Measurements from ENCODE around the gene NOS1AP. TPM values are rescaled to one million over a fixed set of nuclear protein-coding genes. Genes with fewer than 3 reads are reported as not detected.

NOS1AP gene
- total and polyA plus RNA-seq, 2 experiments from 2014 or later = 5.8 to 6.6 TPM

GRCh38 chr1:162317621-162318020 lies 248.1 kb downstream of the NOS1AP start:
- H3K4me1 ChIP-seq (ENCODE audit: insufficient read depth) = no peaks in the 10 kb centered on the region; the same call in 1 of the 2 replicates
- H3K36me3 Mint-ChIP-seq (ENCODE audit: low read depth) = peaks cover 4% of the 10 kb centered on the region; the same call in 1 of the 3 replicates
- DNase-seq (ENCODE audit: low spot score) (no peak), ATAC-seq (no peak)
- no peaks in the 10 kb centered on the region for H3F3A ChIP-seq (replicated peaks; ENCODE audit: low read depth)
- no peak overlapping the region for H3K4me2 ChIP-seq
- H3K27ac Mint-ChIP-seq = no peak overlapping the region
- no peaks in the 10 kb centered on the region for H3K79me2 ChIP-seq (replicated peaks; ENCODE audit: insufficient read depth)
- no peaks in the 10 kb centered on the region for H4K20me1 ChIP-seq (replicated peaks; ENCODE audit: insufficient read depth)
- peaks cover 10% of the 10 kb centered on the region; the same call in 1 of the 3 replicates for H3K4me1 Mint-ChIP-seq
- no peaks in the 10 kb centered on the region for H3K9me2 ChIP-seq (ENCODE audit: insufficient read depth)
- no peak overlapping the region for H3K27ac ChIP-seq (ENCODE audit: low read depth)
- H3K4me3 ChIP-seq = no peak overlapping the region
- no peak overlapping the region for H2AFZ ChIP-seq
- no peaks in the 10 kb centered on the region for H3K27me3 ChIP-seq (ENCODE audit: insufficient read depth)
- no peaks in the 10 kb centered on the region for H3K27me3 Mint-ChIP-seq (ENCODE audit: insufficient read depth, low read depth, poor library complexity)
- no peaks in the 10 kb centered on the region for H3K36me3 ChIP-seq (ENCODE audit: insufficient read depth)
- TF ChIP-seq EZH2phosphoT487 (IDR thresholded peaks at IDR 0.05; ENCODE audit: unreplicated experiment) = no peak
- H3K9me3 Mint-ChIP-seq = no peaks in the 10 kb centered on the region; the same call in 2 of the 3 replicates
- H3K4me3 Mint-ChIP-seq = no peak overlapping the region

DNA sequence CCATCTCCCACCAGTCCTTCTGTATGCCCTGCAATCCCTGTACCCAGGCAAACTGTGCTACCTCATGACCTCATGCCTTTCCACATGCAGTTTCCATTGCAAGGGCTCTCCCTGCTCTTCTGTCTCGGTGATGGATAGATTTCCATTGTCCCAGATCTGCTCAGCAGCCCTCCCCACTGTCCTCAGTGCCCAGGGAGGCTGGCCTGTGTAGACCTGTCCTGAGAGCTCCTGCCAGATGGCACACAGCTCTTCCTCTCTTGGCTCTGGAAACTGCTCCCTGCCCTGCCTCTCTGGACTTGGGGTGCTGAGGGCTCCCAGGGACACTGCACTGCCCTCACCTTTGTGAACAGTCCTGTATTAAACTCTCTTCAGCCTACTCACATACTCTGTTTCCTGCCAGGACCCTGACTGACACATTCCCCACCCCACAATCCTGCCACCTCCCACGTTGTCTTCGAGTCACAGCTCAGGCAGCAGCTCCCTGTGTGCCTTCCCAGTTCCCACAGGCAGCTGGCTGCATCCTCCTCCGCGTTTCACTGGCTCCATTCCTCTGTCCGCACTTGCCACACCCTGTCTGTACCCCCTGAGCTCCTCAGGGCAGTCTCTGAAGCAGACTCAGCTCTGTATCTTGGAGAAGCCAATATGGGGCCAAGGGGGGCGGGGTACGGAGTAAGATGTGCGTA lies 250.1 kb downstream of the NOS1AP start:
- no peak for TF ChIP-seq POLR2AphosphoS5 (IDR thresholded peaks at IDR 0.05; ENCODE audit: low read depth)
- Mint-ChIP-seq H3K27me3 (ENCODE audit: insufficient read depth, low read depth, poor library complexity) (peaks cover 1% of the 10 kb centered on the region), H3K4me1 (no peaks in the 10 kb centered on the region), H3K9me3 (no peaks in the 10 kb centered on the region; the same call in 2 of the 3 replicates), H3K27ac (no peak overlapping the region), H3K4me3 (no peak overlapping the region), H3K36me3 (ENCODE audit: low read depth) (peaks cover 4% of the 10 kb centered on the region; the same call in 1 of the 3 replicates)
- no peaks in the 10 kb centered on the region for H3K9me2 ChIP-seq (ENCODE audit: insufficient read depth)
- no peaks in the 10 kb centered on the region for H3K4me1 ChIP-seq (ENCODE audit: insufficient read depth)
- H3K27ac ChIP-seq (ENCODE audit: low read depth) = no peak overlapping the region
- no peak overlapping the region for H3K4me2 ChIP-seq
- DNase-seq (ENCODE audit: low spot score) = no peak
- no peak for ATAC-seq
- H3K79me2 ChIP-seq (replicated peaks; ENCODE audit: insufficient read depth) = no peaks in the 10 kb centered on the region
- H3K27me3 ChIP-seq (ENCODE audit: insufficient read depth) = no peaks in the 10 kb centered on the region
- H2AFZ ChIP-seq = no peak overlapping the region
- H3K4me3 ChIP-seq = no peak overlapping the region
- no peaks in the 10 kb centered on the region for H4K20me1 ChIP-seq (replicated peaks; ENCODE audit: insufficient read depth)
- H3K36me3 ChIP-seq (ENCODE audit: insufficient read depth) = no peaks in the 10 kb centered on the region
- H3F3A ChIP-seq (replicated peaks; ENCODE audit: low read depth) = no peaks in the 10 kb centered on the region

DNA sequence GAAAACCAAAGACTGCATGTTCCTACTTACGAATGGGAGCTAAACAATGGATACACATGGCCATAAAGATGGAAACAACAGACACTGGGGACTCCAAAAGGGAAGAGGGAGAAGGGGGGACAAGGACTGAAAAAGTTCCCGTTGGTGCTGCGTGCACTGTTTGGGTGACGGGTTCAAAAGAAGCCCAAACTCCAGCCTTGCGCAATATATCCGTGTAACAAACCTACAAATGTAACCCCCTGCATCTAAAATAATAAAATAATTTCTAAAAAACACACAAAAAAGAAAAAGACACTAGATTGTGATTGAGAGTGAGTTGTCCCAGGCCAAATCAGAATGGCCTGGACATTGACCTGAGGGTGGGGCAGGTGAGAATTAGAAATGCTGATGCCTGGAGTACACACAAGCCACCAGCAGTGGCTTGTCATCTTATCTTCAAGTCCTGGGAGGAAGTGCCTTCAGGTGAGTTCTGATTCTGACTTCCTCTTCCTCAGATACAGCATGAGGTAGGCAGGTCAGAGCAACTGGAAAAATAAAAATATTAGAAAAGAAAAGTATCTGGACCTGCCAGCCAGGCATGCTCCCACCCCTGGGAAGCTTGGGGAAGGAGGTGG lies 252.4 kb downstream of the NOS1AP start:
- H3K36me3 ChIP-seq (ENCODE audit: insufficient read depth) = no peaks in the 10 kb centered on the region
- H3K27ac ChIP-seq (ENCODE audit: low read depth) = no peak overlapping the region
- no peaks in the 10 kb centered on the region; the same call in 1 of the 2 replicates for H4K20me1 ChIP-seq (replicated peaks; ENCODE audit: insufficient read depth)
- no peaks in the 10 kb centered on the region for H3K27me3 ChIP-seq (ENCODE audit: insufficient read depth)
- Mint-ChIP-seq H3K4me3 (no peak overlapping the region), H3K27ac (no peak overlapping the region), H3K4me1 (no peaks in the 10 kb centered on the region), H3K9me3 (no peaks in the 10 kb centered on the region; the same call in 2 of the 3 replicates), H3K36me3 (ENCODE audit: low read depth) (peaks cover 4% of the 10 kb centered on the region; the same call in 1 of the 3 replicates), H3K27me3 (ENCODE audit: insufficient read depth, low read depth, poor library complexity) (peaks cover 1% of the 10 kb centered on the region)
- no peak for ATAC-seq
- no peak overlapping the region for H2AFZ ChIP-seq
- no peaks in the 10 kb centered on the region for H3K9me2 ChIP-seq (ENCODE audit: insufficient read depth)
- no peak for DNase-seq (ENCODE audit: low spot score)
- H3K79me2 ChIP-seq (replicated peaks; ENCODE audit: insufficient read depth) = no peaks in the 10 kb centered on the region
- no peak overlapping the region for H3K4me2 ChIP-seq
- H3K4me3 ChIP-seq = no peak overlapping the region
- H3F3A ChIP-seq (replicated peaks; ENCODE audit: low read depth) = no peaks in the 10 kb centered on the region
- no peaks in the 10 kb centered on the region for H3K4me1 ChIP-seq (ENCODE audit: insufficient read depth)
- TF ChIP-seq POLR2AphosphoS5 (IDR thresholded peaks at IDR 0.05; ENCODE audit: low read depth) = no peak
- no peak for TF ChIP-seq CREB1 (CRISPR knock-in tag; IDR thresholded peaks at IDR 0.05; ENCODE audit: low read depth)
- no peak for TF ChIP-seq ZNF331 (CRISPR knock-in tag; IDR thresholded peaks at IDR 0.05; ENCODE audit: low read depth)
- TF ChIP-seq, protein P1, sequence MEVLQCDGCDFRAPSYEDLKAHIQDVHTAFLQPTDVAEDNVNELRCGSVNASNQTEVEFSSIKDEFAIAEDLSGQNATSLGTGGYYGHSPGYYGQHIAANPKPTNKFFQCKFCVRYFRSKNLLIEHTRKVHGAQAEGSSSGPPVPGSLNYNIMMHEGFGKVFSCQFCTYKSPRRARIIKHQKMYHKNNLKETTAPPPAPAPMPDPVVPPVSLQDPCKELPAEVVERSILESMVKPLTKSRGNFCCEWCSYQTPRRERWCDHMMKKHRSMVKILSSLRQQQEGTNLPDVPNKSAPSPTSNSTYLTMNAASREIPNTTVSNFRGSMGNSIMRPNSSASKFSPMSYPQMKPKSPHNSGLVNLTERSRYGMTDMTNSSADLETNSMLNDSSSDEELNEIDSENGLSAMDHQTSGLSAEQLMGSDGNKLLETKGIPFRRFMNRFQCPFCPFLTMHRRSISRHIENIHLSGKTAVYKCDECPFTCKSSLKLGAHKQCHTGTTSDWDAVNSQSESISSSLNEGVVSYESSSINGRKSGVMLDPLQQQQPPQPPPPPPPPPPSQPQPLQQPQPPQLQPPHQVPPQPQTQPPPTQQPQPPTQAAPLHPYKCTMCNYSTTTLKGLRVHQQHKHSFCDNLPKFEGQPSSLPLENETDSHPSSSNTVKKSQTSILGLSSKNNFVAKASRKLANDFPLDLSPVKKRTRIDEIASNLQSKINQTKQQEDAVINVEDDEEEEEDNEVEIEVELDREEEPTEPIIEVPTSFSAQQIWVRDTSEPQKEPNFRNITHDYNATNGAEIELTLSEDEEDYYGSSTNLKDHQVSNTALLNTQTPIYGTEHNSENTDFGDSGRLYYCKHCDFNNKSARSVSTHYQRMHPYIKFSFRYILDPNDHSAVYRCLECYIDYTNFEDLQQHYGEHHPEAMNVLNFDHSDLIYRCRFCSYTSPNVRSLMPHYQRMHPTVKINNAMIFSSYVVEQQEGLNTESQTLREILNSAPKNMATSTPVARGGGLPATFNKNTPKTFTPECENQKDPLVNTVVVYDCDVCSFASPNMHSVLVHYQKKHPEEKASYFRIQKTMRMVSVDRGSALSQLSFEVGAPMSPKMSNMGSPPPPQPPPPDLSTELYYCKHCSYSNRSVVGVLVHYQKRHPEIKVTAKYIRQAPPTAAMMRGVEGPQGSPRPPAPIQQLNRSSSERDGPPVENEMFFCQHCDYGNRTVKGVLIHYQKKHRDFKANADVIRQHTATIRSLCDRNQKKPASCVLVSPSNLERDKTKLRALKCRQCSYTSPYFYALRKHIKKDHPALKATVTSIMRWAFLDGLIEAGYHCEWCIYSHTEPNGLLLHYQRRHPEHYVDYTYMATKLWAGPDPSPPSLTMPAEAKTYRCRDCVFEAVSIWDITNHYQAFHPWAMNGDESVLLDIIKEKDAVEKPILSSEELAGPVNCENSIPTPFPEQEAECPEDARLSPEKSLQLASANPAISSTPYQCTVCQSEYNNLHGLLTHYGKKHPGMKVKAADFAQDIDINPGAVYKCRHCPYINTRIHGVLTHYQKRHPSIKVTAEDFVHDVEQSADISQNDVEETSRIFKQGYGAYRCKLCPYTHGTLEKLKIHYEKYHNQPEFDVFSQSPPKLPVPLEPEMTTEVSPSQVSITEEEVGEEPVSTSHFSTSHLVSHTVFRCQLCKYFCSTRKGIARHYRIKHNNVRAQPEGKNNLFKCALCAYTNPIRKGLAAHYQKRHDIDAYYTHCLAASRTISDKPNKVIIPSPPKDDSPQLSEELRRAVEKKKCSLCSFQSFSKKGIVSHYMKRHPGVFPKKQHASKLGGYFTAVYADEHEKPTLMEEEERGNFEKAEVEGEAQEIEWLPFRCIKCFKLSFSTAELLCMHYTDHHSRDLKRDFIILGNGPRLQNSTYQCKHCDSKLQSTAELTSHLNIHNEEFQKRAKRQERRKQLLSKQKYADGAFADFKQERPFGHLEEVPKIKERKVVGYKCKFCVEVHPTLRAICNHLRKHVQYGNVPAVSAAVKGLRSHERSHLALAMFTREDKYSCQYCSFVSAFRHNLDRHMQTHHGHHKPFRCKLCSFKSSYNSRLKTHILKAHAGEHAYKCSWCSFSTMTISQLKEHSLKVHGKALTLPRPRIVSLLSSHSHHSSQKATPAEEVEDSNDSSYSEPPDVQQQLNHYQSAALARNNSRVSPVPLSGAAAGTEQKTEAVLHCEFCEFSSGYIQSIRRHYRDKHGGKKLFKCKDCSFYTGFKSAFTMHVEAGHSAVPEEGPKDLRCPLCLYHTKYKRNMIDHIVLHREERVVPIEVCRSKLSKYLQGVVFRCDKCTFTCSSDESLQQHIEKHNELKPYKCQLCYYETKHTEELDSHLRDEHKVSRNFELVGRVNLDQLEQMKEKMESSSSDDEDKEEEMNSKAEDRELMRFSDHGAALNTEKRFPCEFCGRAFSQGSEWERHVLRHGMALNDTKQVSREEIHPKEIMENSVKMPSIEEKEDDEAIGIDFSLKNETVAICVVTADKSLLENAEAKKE (CRISPR knock-in tag; IDR thresholded peaks at IDR 0.05) = no peak
- TF ChIP-seq JUNB (IDR thresholded peaks at IDR 0.05; ENCODE audit: unreplicated experiment) = no peak
- no peak for TF ChIP-seq EZH2 (IDR thresholded peaks at IDR 0.05; ENCODE audit: low read depth, unreplicated experiment)
- TF ChIP-seq ZNF114 (CRISPR knock-in tag; IDR thresholded peaks at IDR 0.05) = no peak
